OCI-LY1 (cell line): ENCODE data around the gene DAZL.

ENCODE experiments used
- H2AFZ ChIP-seq: fragments of 200-600 bp; sonication (generic), shearing (Covaris generic); 2 replicates; pipeline ENCODE4 v1.6.0; 2014; ENCODE audit warnings: antibody characterized with exemption, mild to moderate bottlenecking, low read length
- H3F3A ChIP-seq: fragments of 200-600 bp; sonication (generic), shearing (Covaris generic); 2 replicates; pipeline ENCODE4 v1.6.0; 2014; ENCODE audit warnings: mild to moderate bottlenecking, antibody characterized with exemption, low read length, moderate library complexity; ENCODE audit not compliant: insufficient read depth
- H3K27ac ChIP-seq: fragments of 200-600 bp; sonication (generic); 2 replicates; pipeline ENCODE4 v1.5.1; 2014; ENCODE audit warnings: low read length, mixed run types, mild to moderate bottlenecking, low read depth; ENCODE audit not compliant: poor library complexity, severe bottlenecking
- H3K27me3 ChIP-seq: fragments of 200-600 bp; sonication (generic); 2 replicates; pipeline ENCODE4 v1.6.0; 2014; ENCODE audit warnings: antibody characterized with exemption, mild to moderate bottlenecking, low read length, moderate library complexity; ENCODE audit not compliant: insufficient read depth
- H3K36me3 ChIP-seq: fragments of 200-600 bp; sonication (generic); 2 replicates; pipeline ENCODE4 v1.6.1; 2014; ENCODE audit warnings: mild to moderate bottlenecking, antibody characterized with exemption, low read length, moderate library complexity, mixed read lengths; ENCODE audit not compliant: insufficient read depth
- H3K4me1 ChIP-seq: fragments of 200-600 bp; sonication (generic); 2 replicates; pipeline ENCODE4 v1.5.1; 2014; ENCODE audit warnings: mild to moderate bottlenecking, low read length, moderate library complexity; ENCODE audit not compliant: insufficient read depth, severe bottlenecking
- H3K4me2 ChIP-seq: fragments of 200-600 bp; sonication (generic), shearing (Covaris generic); 2 replicates; pipeline ENCODE4 v1.6.1; 2014; ENCODE audit warnings: low read length
- H3K4me3 ChIP-seq: fragments of 200-600 bp; sonication (generic); 2 replicates; pipeline ENCODE4 v1.5.1; 2014; ENCODE audit warnings: low read length, low read depth, mild to moderate bottlenecking, mixed read lengths; ENCODE audit not compliant: poor library complexity, severe bottlenecking
- H3K79me2 ChIP-seq: fragments of 200-600 bp; shearing (Covaris generic); 2 replicates; pipeline ENCODE4 v1.6.1; 2016; ENCODE audit warnings: mixed run types, low read length, mixed read lengths; ENCODE audit not compliant: insufficient read depth
- H3K9ac ChIP-seq: fragments of 200-600 bp; sonication (generic), shearing (Covaris generic); 2 replicates; pipeline ENCODE4 v1.6.1; 2014; ENCODE audit warnings: mild to moderate bottlenecking, low read length, mixed read lengths
- H3K9me2 ChIP-seq: fragments of 200-600 bp; sonication (generic), shearing (Covaris generic); 2 replicates; pipeline ENCODE4 v1.6.1; 2014; ENCODE audit warnings: low read depth, mild to moderate bottlenecking, low read length, mixed read lengths
- H3K9me3 ChIP-seq: fragments of 200-600 bp; shearing (Covaris generic); 2 replicates; pipeline ENCODE4 v1.6.1; 2014; ENCODE audit warnings: low read length, mixed read lengths
- H4K20me1 ChIP-seq: fragments of 200-600 bp; sonication (generic), shearing (Covaris generic); 2 replicates; pipeline ENCODE4 v1.6.0; 2016; ENCODE audit warnings: mild to moderate bottlenecking, low read length; ENCODE audit not compliant: insufficient read depth
- EZH2 ChIP-seq: fragments of 200-600 bp; sonication (generic), shearing (Covaris generic); IDR thresholded peaks from 2 replicates; pipeline ENCODE4 v1.8.0; 2017; ENCODE audit warnings: borderline replicate concordance, mixed run types, mild to moderate bottlenecking, antibody characterized with exemption, low read length, moderate library complexity, mixed read lengths
- TF ChIP-seq, protein P1 (sequence below): fragments of 200-600 bp; sonication (generic), shearing (Covaris generic); IDR thresholded peaks from 2 replicates; pipeline ENCODE4 v1.5.1; 2017; ENCODE audit warnings: mild to moderate bottlenecking, antibody characterized with exemption, low read length, moderate library complexity, mixed read lengths

DAZL gene

DNA sequence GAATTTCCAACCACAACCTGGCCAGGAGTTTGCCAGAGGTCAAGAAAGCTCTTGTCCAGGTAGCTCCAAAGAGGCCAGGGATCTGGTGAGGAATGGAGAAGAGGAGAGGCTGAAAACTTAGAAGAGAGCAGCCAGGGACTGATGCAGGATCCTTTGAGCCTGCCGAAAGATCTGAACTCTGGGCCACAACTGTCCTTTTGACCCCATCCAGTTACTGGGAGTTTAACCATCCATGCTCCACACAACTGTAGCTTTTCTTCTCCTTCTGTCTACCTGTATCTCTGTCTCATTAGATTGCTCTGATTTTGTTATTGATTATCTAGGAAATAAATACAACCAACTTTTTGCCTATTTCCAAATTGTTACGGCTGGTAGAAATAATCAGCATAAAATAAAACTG, 36.7 kb downstream of the DAZL start:
- Histone ChIP-seq H3K27ac (no peak overlapping the region), H3F3A (no peaks in the 10 kb centered on the region), H3K9ac (no peak overlapping the region), H2AFZ (no peak overlapping the region), H3K79me2 (no peaks in the 10 kb centered on the region), H3K27me3 (0 out of 2 replicates have a peak, but pooled peaks cover 4% of the 10 kb centered on the region), H3K9me3 (no peaks in the 10 kb centered on the region), H3K4me3 (no peak overlapping the region), H3K4me1 (no peaks in the 10 kb centered on the region), H3K9me2 (no peaks in the 10 kb centered on the region), H3K4me2 (no peak overlapping the region), H3K36me3 (no peaks in the 10 kb centered on the region), H4K20me1 (no peaks in the 10 kb centered on the region)
- TF ChIP-seq EZH2, result no peak
- TF ChIP-seq, protein P1, sequence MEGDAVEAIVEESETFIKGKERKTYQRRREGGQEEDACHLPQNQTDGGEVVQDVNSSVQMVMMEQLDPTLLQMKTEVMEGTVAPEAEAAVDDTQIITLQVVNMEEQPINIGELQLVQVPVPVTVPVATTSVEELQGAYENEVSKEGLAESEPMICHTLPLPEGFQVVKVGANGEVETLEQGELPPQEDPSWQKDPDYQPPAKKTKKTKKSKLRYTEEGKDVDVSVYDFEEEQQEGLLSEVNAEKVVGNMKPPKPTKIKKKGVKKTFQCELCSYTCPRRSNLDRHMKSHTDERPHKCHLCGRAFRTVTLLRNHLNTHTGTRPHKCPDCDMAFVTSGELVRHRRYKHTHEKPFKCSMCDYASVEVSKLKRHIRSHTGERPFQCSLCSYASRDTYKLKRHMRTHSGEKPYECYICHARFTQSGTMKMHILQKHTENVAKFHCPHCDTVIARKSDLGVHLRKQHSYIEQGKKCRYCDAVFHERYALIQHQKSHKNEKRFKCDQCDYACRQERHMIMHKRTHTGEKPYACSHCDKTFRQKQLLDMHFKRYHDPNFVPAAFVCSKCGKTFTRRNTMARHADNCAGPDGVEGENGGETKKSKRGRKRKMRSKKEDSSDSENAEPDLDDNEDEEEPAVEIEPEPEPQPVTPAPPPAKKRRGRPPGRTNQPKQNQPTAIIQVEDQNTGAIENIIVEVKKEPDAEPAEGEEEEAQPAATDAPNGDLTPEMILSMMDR, result no peak

DNA sequence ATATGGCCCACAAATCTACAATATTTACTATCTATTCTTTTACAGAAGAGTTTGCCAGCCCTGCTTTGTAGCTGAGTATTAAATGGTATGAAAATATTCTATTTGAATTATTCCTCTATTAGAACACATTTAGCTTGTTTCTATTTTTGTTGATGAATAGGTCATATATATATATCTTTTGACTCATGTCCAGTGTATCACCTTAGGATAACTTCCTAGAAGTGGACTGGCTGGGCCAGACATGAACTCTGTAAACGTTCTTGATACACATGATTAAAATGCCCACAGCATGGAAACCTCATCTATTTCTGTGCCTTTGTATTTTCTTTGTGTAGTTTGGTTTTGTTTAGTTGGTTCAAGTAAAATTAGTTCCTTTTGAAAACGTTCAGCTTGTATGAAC, 37.1 kb downstream of the DAZL start:
- Histone ChIP-seq H3K27ac (no peak overlapping the region), H3K36me3 (no peaks in the 10 kb centered on the region), H3K9me2 (no peaks in the 10 kb centered on the region), H2AFZ (no peak overlapping the region), H3K4me1 (no peaks in the 10 kb centered on the region), H3K9me3 (no peaks in the 10 kb centered on the region), H3F3A (no peaks in the 10 kb centered on the region), H3K9ac (no peak overlapping the region), H3K4me2 (no peak overlapping the region), H3K4me3 (no peak overlapping the region), H3K79me2 (no peaks in the 10 kb centered on the region), H4K20me1 (no peaks in the 10 kb centered on the region), H3K27me3 (0 out of 2 replicates have a peak, but pooled peaks cover 4% of the 10 kb centered on the region)
- TF ChIP-seq, protein P1, result no peak
- TF ChIP-seq EZH2, result no peak

DNA sequence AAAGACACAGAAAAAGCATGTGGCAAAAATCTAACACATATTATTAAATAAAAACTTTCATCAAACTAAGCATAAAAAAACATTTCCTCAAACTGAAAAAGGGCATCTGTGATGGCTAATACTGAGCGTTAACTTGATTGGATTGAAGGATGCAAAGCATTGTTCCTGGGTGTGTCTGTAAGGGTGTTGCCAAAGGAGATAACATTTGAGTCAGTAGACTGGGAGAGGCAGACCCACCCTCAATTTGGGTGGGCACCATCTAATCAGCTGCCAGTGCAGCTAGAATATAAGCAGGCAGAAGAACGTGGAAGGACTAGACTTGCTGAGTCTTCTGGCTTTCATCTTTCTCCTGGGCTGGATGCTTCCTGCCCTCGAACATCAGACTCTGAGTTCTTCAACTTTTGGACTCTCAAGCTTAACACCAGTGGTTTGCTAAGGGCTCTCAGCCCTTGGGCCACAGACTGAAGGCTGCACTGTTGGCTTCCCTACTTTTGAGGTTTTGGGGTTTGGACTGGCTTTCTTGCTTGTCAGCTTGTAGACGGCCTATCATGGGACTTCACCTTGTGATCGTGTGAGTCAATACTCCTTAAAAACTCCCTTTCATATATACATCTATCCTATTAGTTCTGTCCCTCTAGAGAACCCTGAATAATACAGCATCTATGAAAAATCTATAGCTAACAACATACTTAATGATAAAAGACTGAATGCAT, 45.4 kb downstream of the DAZL start:
- Histone ChIP-seq H3K4me2 (no peak overlapping the region), H3K4me1 (no peaks in the 10 kb centered on the region), H3K36me3 (no peaks in the 10 kb centered on the region), H4K20me1 (no peaks in the 10 kb centered on the region), H2AFZ (no peak overlapping the region), H3K27me3 (no peaks in the 10 kb centered on the region), H3K9me3 (no peaks in the 10 kb centered on the region), H3F3A (no peaks in the 10 kb centered on the region), H3K79me2 (no peaks in the 10 kb centered on the region), H3K27ac (no peak overlapping the region), H3K4me3 (no peak overlapping the region), H3K9ac (no peak overlapping the region), H3K9me2 (no peaks in the 10 kb centered on the region)
- TF ChIP-seq, protein P1, result no peak
- no peak for TF ChIP-seq EZH2
